Fibroblast of peridontal ligament (primary cell): ENCODE results near the gene INSIG2.
A peak's percentile ranks its signal among the peaks of the same experiment; 100 is the strongest.

Experiments used
- DNase-seq: peaks from one replicate; pipeline ENCODE4 v3.0.0-alpha.2; 2010; ENCODE audit errors: extremely low read depth

Gene INSIG2

GRCh38 chr2:118128826-118129225 is 40.6 kb downstream of the INSIG2 start:
- no peak for DNase-seq

GRCh38 chr2:118130385-118130784 is 42.1 kb downstream of the INSIG2 start:
- DNase-seq = no peak

- DNase-seq = no peak
These were observed 43.5 kb downstream of the INSIG2 start for GRCh38 chr2:118131771-118132170.

GRCh38 chr2:118133916-118134315 is 45.6 kb downstream of the INSIG2 start:
- no peak for DNase-seq

- no peak for DNase-seq
These were observed 46.4 kb downstream of the INSIG2 start for GRCh38 chr2:118134650-118135049.

GRCh38 chr2:118145207-118145606 is 56.9 kb downstream of the INSIG2 start:
- DNase-seq = no peak

GRCh38 chr2:118145806-118146205 is 57.5 kb downstream of the INSIG2 start:
- DNase-seq = no peak

GRCh38 chr2:118146315-118147283 is 58.3 kb downstream of the INSIG2 start:
- DNase-seq = no peak

GRCh38 chr2:118148133-118148532 is 59.9 kb downstream of the INSIG2 start:
- DNase-seq = no peak

- DNase-seq = peak; percentile 60
These were observed 60.5 kb downstream of the INSIG2 start for GRCh38 chr2:118148809-118149208.

- DNase-seq = no peak
These were observed 62.0 kb downstream of the INSIG2 start for GRCh38 chr2:118150294-118150693.

- DNase-seq = no peak
These were observed 63.6 kb downstream of the INSIG2 start for GRCh38 chr2:118151831-118152230.

- no peak for DNase-seq
These were observed 65.2 kb downstream of the INSIG2 start for GRCh38 chr2:118153433-118153832.

- DNase-seq = no peak
These were observed 65.9 kb downstream of the INSIG2 start for GRCh38 chr2:118154176-118154575.
